IMR-90 (cell line): Measurements from ENCODE around the gene PRKN. TPM values are rescaled to one million over a fixed set of nuclear protein-coding genes. Genes with fewer than 3 reads are reported as not detected.

ENCODE experiments used
- ATAC-seq: fragments of 200-7000 bp; cut with Tn5 transposase; 2 replicates; pipeline ENCODE4 v1.9.1; 2020; ENCODE audit warnings: low read depth, mild to moderate bottlenecking, moderate library complexity
- BruUV-seq: library from RNA; stranded (reverse); fragments of 400-500 nt; replicated peaks from 2 replicates; lab custom pipeline; 2021; lab: Mats Ljungman, UMichigan
- CTCF ChIA-PET: fragments of 300-600 bp; formaldehyde crosslinking; extraction: SDS; loops from one replicate; lab custom pipeline; 2021; ENCODE audit warnings: antibody characterized with exemption; lab: Yijun Ruan, JAX
- POLR2A ChIA-PET: fragments of 300-600 bp; sonication (Branson Sonifier 250); formaldehyde crosslinking; loops from one replicate; lab custom pipeline; 2022; ENCODE audit warnings: antibody characterized with exemption; ENCODE audit not compliant: unreplicated experiment; lab: Charles Lee
- DNase-seq: peaks from one replicate; pipeline ENCODE4 v3.0.0; 2013
- H2AFZ ChIP-seq: replicated peaks from 2 replicates; pipeline ENCODE3; 2013; ENCODE audit warnings: low read length, mild to moderate bottlenecking; ENCODE audit not compliant: poor library complexity
- H2AK5ac ChIP-seq: 2 replicates; pipeline ENCODE4 v1.6.1; 2013; ENCODE audit warnings: low read depth, low read length, inconsistent platforms
- H2AK9ac ChIP-seq: replicated peaks from 2 replicates; pipeline ENCODE3; 2013; ENCODE audit warnings: mild to moderate bottlenecking, low read depth, low read length, moderate library complexity; ENCODE audit not compliant: poor library complexity
- H2BK120ac ChIP-seq: 2 replicates; pipeline ENCODE4 v1.6.1; 2013; ENCODE audit warnings: low read depth, low read length, inconsistent platforms
- H2BK15ac ChIP-seq: 3 replicates; pipeline ENCODE4 v1.6.1; 2013; ENCODE audit warnings: low read depth, low read length, inconsistent platforms
- H2BK20ac ChIP-seq: 2 replicates; pipeline ENCODE4 v1.6.1; 2013; ENCODE audit warnings: low read depth, mild to moderate bottlenecking, inconsistent platforms, low read length, moderate library complexity
- H2BK5ac ChIP-seq: 2 replicates; pipeline ENCODE4 v1.6.1; 2013; ENCODE audit warnings: mild to moderate bottlenecking, low read depth, low read length, inconsistent platforms; ENCODE audit not compliant: poor library complexity, severe bottlenecking
- H3K14ac ChIP-seq: replicated peaks from 2 replicates; pipeline ENCODE4 v1.6.1; 2013; ENCODE audit warnings: low read depth, low read length, inconsistent platforms
- H3K18ac ChIP-seq: 2 replicates; pipeline ENCODE4 v1.6.1; 2013; ENCODE audit warnings: low read depth, low read length, control low read depth
- H3K23ac ChIP-seq: 2 replicates; pipeline ENCODE4 v1.6.1; 2013; ENCODE audit warnings: low read depth, low read length, inconsistent platforms
- H3K27ac ChIP-seq: 2 replicates; pipeline ENCODE4 v1.5.1; 2013; ENCODE audit warnings: mild to moderate bottlenecking, control low read depth, low read length; ENCODE audit not compliant: insufficient read depth
- H3K27me3 ChIP-seq: 2 replicates; pipeline ENCODE4 v1.6.1; 2013; ENCODE audit warnings: low read length; ENCODE audit not compliant: control insufficient read depth, insufficient read depth
- H3K36me3 ChIP-seq: 2 replicates; pipeline ENCODE4 v1.6.1; 2013; ENCODE audit warnings: low read length, mixed read lengths; ENCODE audit not compliant: control insufficient read depth, insufficient read depth
- H3K4ac ChIP-seq: 2 replicates; pipeline ENCODE4 v1.6.1; 2013; ENCODE audit warnings: low read depth, low read length, inconsistent platforms
- H3K4me1 ChIP-seq: 2 replicates; pipeline ENCODE4 v1.6.1; 2013; ENCODE audit warnings: low read length, mixed read lengths; ENCODE audit not compliant: control insufficient read depth, insufficient read depth
- H3K4me2 ChIP-seq: 2 replicates; pipeline ENCODE4 v1.6.1; 2013; ENCODE audit warnings: low read depth, mild to moderate bottlenecking, control low read depth, low read length, moderate library complexity
- H3K4me3 ChIP-seq: 2 replicates; pipeline ENCODE4 v1.5.1; 2013; ENCODE audit warnings: low read depth, mild to moderate bottlenecking, control low read depth, low read length, moderate library complexity; ENCODE audit not compliant: insufficient read depth
- H3K56ac ChIP-seq: 2 replicates; pipeline ENCODE4 v1.6.1; 2013; ENCODE audit warnings: low read length, inconsistent platforms; ENCODE audit not compliant: insufficient read depth; ENCODE audit errors: extremely low read depth
- H3K79me1 ChIP-seq, 2 experiments: 2 replicates each; pipeline ENCODE4 v1.6.1; 2013; ENCODE audit warnings: low read length in 2 of 2, inconsistent platforms in 1 of 2, low read depth in 1 of 2
- H3K9ac ChIP-seq: 2 replicates; pipeline ENCODE4 v1.6.1; 2013; ENCODE audit warnings: low read depth, low read length, control low read depth
- H3K9me1 ChIP-seq: 2 replicates; pipeline ENCODE4 v1.6.1; 2013; ENCODE audit warnings: low read length, inconsistent platforms; ENCODE audit not compliant: insufficient read depth
- H3K9me3 ChIP-seq: 2 replicates; pipeline ENCODE4 v1.6.1; 2013; ENCODE audit warnings: low read length; ENCODE audit not compliant: control insufficient read depth, insufficient read depth
- H4K20me1 ChIP-seq: 2 replicates; pipeline ENCODE4 v1.6.1; 2013; ENCODE audit warnings: low read length, inconsistent platforms; ENCODE audit not compliant: insufficient read depth
- H4K5ac ChIP-seq: 2 replicates; pipeline ENCODE4 v1.6.1; 2013; ENCODE audit warnings: mild to moderate bottlenecking, low read depth, low read length, control low read depth
- H4K8ac ChIP-seq, 2 experiments: 2 replicates each; pipeline ENCODE4 v1.6.1; 2013; ENCODE audit warnings: low read depth in 2 of 2, low read length in 2 of 2, control low read depth in 1 of 2, inconsistent platforms in 1 of 2
- H4K91ac ChIP-seq: 2 replicates; pipeline ENCODE4 v1.6.1; 2013; ENCODE audit warnings: low read depth, low read length, inconsistent platforms; ENCODE audit not compliant: insufficient read depth
- BHLHE40 ChIP-seq: fragments of 150-350 bp; IDR thresholded peaks from 2 replicates; pipeline ENCODE4 v1.6.1; 2016; ENCODE audit warnings: mild to moderate bottlenecking, low read depth, low read length
- CHD1 ChIP-seq: IDR thresholded peaks from 2 replicates; pipeline ENCODE4 v1.6.1; 2012; ENCODE audit warnings: low read depth, low read length, improper control_type of control experiment
- ELK1 ChIP-seq: fragments of 150-350 bp; IDR thresholded peaks from 2 replicates; pipeline ENCODE4 v1.6.1; 2016; ENCODE audit warnings: low read depth, mild to moderate bottlenecking, low read length, moderate library complexity, borderline replicate concordance
- MAFK ChIP-seq: IDR thresholded peaks from 2 replicates; pipeline ENCODE4 v1.6.1; 2012; ENCODE audit warnings: low read depth, low read length, improper control_type of control experiment
- MAZ ChIP-seq: IDR thresholded peaks from 2 replicates; pipeline ENCODE4 v1.6.1; 2012; ENCODE audit warnings: low read depth, mild to moderate bottlenecking, low read length, improper control_type of control experiment, moderate library complexity, borderline replicate concordance
- MXI1 ChIP-seq: IDR thresholded peaks from 2 replicates; pipeline ENCODE4 v1.6.1; 2012; ENCODE audit warnings: low read depth, mild to moderate bottlenecking, low read length, moderate library complexity, borderline replicate concordance
- NFE2L2 ChIP-seq: fragments of 150-350 bp; IDR thresholded peaks from 2 replicates; pipeline ENCODE4 v1.6.1; 2016; ENCODE audit warnings: low read depth, mild to moderate bottlenecking, low read length
- POLR2A ChIP-seq: IDR thresholded peaks from 2 replicates; pipeline ENCODE4 v1.6.1; 2012; ENCODE audit warnings: mild to moderate bottlenecking, low read depth, low read length
- RFX5 ChIP-seq: IDR thresholded peaks from 2 replicates; pipeline ENCODE4 v1.8.0; 2012; ENCODE audit warnings: low read depth, mild to moderate bottlenecking, low read length, moderate library complexity
- SMC3 ChIP-seq: fragments of 150-350 bp; IDR thresholded peaks from 2 replicates; pipeline ENCODE4 v1.6.1; 2016; ENCODE audit warnings: low read depth, mild to moderate bottlenecking, antibody characterized with exemption, low read length, moderate library complexity
- USF2 ChIP-seq: fragments of 150-350 bp; IDR thresholded peaks from 2 replicates; pipeline ENCODE4 v1.6.1; 2017; ENCODE audit warnings: mild to moderate bottlenecking, antibody characterized with exemption, low read length, low read depth
- WGBS, 2 experiments: methylation state at CpG; one replicate each; pipeline versions ENCODE4 v1.1.5 to v1.1.7; 2013; ENCODE audit warnings: missing lambda C conversion rate in 2 of 2; ENCODE audit not compliant: insufficient read length in 1 of 2; ENCODE audit errors: extremely low coverage in 2 of 2; 5-methylcytosine and 5-hydroxymethylcytosine counted together
- dilution Hi-C: fragments of 300-500 bp; cut with HindIII; formaldehyde crosslinking; loops from one replicate; pipeline ENCODE4 v1.14.3; 2018; ENCODE audit warnings: low sequenced_read_pairs; ENCODE audit not compliant: unreplicated experiment
- in situ Hi-C: fragments of 300-500 bp; cut with MboI; formaldehyde crosslinking; loops from 3 replicates; pipeline ENCODE4 v1.14.3; 2019; ENCODE audit warnings: low sequenced_read_pairs, inconsistent platforms, mixed read lengths
- intact Hi-C: fragments of 100-400 bp; cut with micrococcal nuclease; formaldehyde crosslinking; loops from 2 replicates; pipeline ENCODE4 v1.10.0; 2022
- polyA plus RNA-seq, 3 experiments: library from polyadenylated mRNA; depleted of rRNA; stranded (reverse); fragments of >200 nt; gene quantifications; 2 replicates each; pipeline ENCODE4 v1.2.3, GENCODE V29; 2012; ENCODE audit warnings: low replicate concordance in 1 of 3
- total RNA-seq: library from RNA; depleted of rRNA; stranded (reverse); fragments of >200 nt; gene quantifications from 2 replicates; pipeline ENCODE4 v1.2.3, GENCODE V29; 2012

The PRKN gene
- total and polyA plus RNA-seq, 2 of the 4 experiments (the other 2 are of a cell fraction): 0.15 to 0.18 TPM

GRCh38 chr6:161918628-161919205, 808.8 kb downstream of the PRKN start:
- H2BK15ac ChIP-seq: no peak overlapping the region
- no peaks in the 10 kb centered on the region for H3K79me1 ChIP-seq
- no peak overlapping the region for H4K5ac ChIP-seq
- H2AK5ac ChIP-seq: no peak overlapping the region
- H2AFZ ChIP-seq: no peak overlapping the region
- TF ChIP-seq MXI1: no peak
- TF ChIP-seq BHLHE40: no peak
- TF ChIP-seq ELK1: no peak
- TF ChIP-seq RFX5: no peak
- TF ChIP-seq NFE2L2: no peak
- no peak for TF ChIP-seq MAFK
- no peak for TF ChIP-seq SMC3
- TF ChIP-seq USF2: no peak
- no peak for TF ChIP-seq CHD1
- no peak for TF ChIP-seq POLR2A
- no peak for TF ChIP-seq MAZ
- 60% methylated on average over 1 of the region's 15 CpGs; no CpG with 5 or more reads in 1 of the 2 experiments for WGBS, 2 experiments
- H3K4ac ChIP-seq: no peak overlapping the region
- no peak overlapping the region for H3K4me2 ChIP-seq
- no peak overlapping the region for H2BK20ac ChIP-seq
- H3K9me3 ChIP-seq: peaks cover 2% of the 10 kb centered on the region; the same call in 1 of the 2 replicates
- intact Hi-C loops: no loop called here
- H3K27me3 ChIP-seq: no peaks in the 10 kb centered on the region
- H3K27ac ChIP-seq: no peak overlapping the region
- no peak overlapping the region for H3K4me3 ChIP-seq
- H3K14ac ChIP-seq: no peak overlapping the region
- no peaks in the 10 kb centered on the region for H4K20me1 ChIP-seq
- no peak overlapping the region for H4K91ac ChIP-seq
- no peaks in the 10 kb centered on the region for H3K36me3 ChIP-seq
- POLR2A ChIA-PET: no interaction called here
- no peaks in the 10 kb centered on the region for H3K9me1 ChIP-seq
- no peak overlapping the region for H3K23ac ChIP-seq
- DNase-seq (no peak), ATAC-seq (no peak)
- BruUV-seq: no TSS peak
- in situ Hi-C loops: no loop called here
- CTCF ChIA-PET: no interaction called here
- no peak overlapping the region for H2BK120ac ChIP-seq
- H2AK9ac ChIP-seq: no peak overlapping the region
- H3K4me1 ChIP-seq: no peaks in the 10 kb centered on the region
- H3K9ac ChIP-seq: no peak overlapping the region
- no peak overlapping the region for H3K18ac ChIP-seq
- no peak overlapping the region for H2BK5ac ChIP-seq
- H3K56ac ChIP-seq: no peak overlapping the region
- dilution Hi-C loops: no loop called here
- H4K8ac ChIP-seq: no peak overlapping the region
